SK-N-SH (cell line): ENCODE measurements around the gene PRKD2. TPM values are rescaled to one million over a fixed set of nuclear protein-coding genes. Genes with fewer than 3 reads are reported as not detected.
A peak's percentile ranks its signal among the peaks of the same experiment; 100 is the strongest.

Experiments
- CTCF ChIA-PET: fragments of 300-600, 350-600 bp; formaldehyde crosslinking; extraction: SDS; loops from one replicate; lab custom pipeline; 2021; lab: Yijun Ruan, JAX
- POLR2A ChIA-PET: fragments of 350-600 bp; sonication (Branson Sonifier 250); formaldehyde crosslinking; extraction: SDS; loops from one replicate; lab custom pipeline; 2020; ENCODE audit warnings: antibody characterized with exemption, inconsistent platforms; lab: Yijun Ruan, JAX
- DNase-seq: peaks from one replicate; pipeline ENCODE4 v3.0.0; 2012
- H2AFZ ChIP-seq: fragments of 200-600 bp; sonication (generic); 2 replicates; pipeline ENCODE4 v1.8.1; 2016; ENCODE audit warnings: antibody characterized with exemption, mild to moderate bottlenecking, low read depth
- H3F3A ChIP-seq: fragments of 200-600 bp; sonication (generic); replicated peaks from 2 replicates; pipeline ENCODE3; 2016; ENCODE audit warnings: antibody characterized with exemption, mild to moderate bottlenecking; ENCODE audit not compliant: insufficient read depth
- H3K27ac ChIP-seq, 2 experiments: fragments of 200-500 bp in 1 of 2; fragments of 200-600 bp in 1 of 2; sonication (Bioruptor generic) in 1 of 2; sonication (generic), shearing (Covaris generic) in 1 of 2; 2 replicates each; pipeline versions ENCODE4 v1.5.1 to v1.6.1; 2014 to 2016; ENCODE audit warnings: low read depth in 2 of 2, inconsistent platforms in 1 of 2, low read length in 1 of 2, mild to moderate bottlenecking in 1 of 2, mixed read lengths in 1 of 2
- H3K27me3 ChIP-seq: fragments of 200-600 bp; sonication (generic), shearing (Covaris generic); 2 replicates; pipeline ENCODE4 v1.6.1; 2016; ENCODE audit warnings: mixed run types; ENCODE audit not compliant: insufficient read depth
- H3K36me3 ChIP-seq, 2 experiments: fragments of 200-500 bp in 1 of 2; fragments of 200-600 bp in 1 of 2; sonication (Bioruptor generic) in 1 of 2; sonication (generic) in 1 of 2; replicated peaks in 1 of 2; 2 replicates each; pipeline versions ENCODE3 to v1.5.1; 2014 to 2016; ENCODE audit warnings: low read length in 1 of 2, mild to moderate bottlenecking in 1 of 2; ENCODE audit not compliant: insufficient read depth in 2 of 2, control insufficient read depth in 1 of 2
- H3K4me1 ChIP-seq, 2 experiments: fragments of 200-500 bp in 1 of 2; fragments of 200-600 bp in 1 of 2; sonication (Bioruptor generic) in 1 of 2; sonication (generic), shearing (Covaris generic) in 1 of 2; 2 replicates each; pipeline versions ENCODE4 v1.5.1 to v1.6.1; 2014 to 2016; ENCODE audit warnings: low read depth in 1 of 2, low read length in 1 of 2, mixed run types in 1 of 2; ENCODE audit not compliant: insufficient read depth in 2 of 2, control insufficient read depth in 1 of 2
- H3K4me2 ChIP-seq: fragments of 200-600 bp; sonication (generic), shearing (Covaris generic); 2 replicates; pipeline ENCODE4 v1.6.1; 2017; ENCODE audit warnings: mixed run types
- H3K4me3 ChIP-seq, 2 experiments: fragments of 200-500 bp in 1 of 2; fragments of 200-600 bp in 1 of 2; sonication (Bioruptor generic) in 1 of 2; sonication (generic), shearing (Covaris generic) in 1 of 2; 2 replicates each; pipeline versions ENCODE4 v1.5.1 to v1.8.1; 2014 to 2016; ENCODE audit warnings: low read depth in 2 of 2, inconsistent platforms in 1 of 2, low read length in 1 of 2, mild to moderate bottlenecking in 1 of 2, mixed read lengths in 1 of 2, moderate library complexity in 1 of 2
- H3K79me2 ChIP-seq: fragments of 200-600 bp; sonication (generic); 2 replicates; pipeline ENCODE4 v1.8.1; 2017; ENCODE audit warnings: mild to moderate bottlenecking; ENCODE audit not compliant: insufficient read depth
- H3K9ac ChIP-seq: fragments of 200-600 bp; sonication (generic); 2 replicates; pipeline ENCODE4 v1.6.1; 2017; ENCODE audit warnings: mixed run types
- H3K9me2 ChIP-seq: fragments of 200-600 bp; sonication (generic); 2 replicates; pipeline ENCODE4 v1.6.1; 2017; ENCODE audit warnings: mixed run types
- H3K9me3 ChIP-seq: fragments of 200-600 bp; sonication (generic); 2 replicates; pipeline ENCODE4 v1.6.1; 2017; ENCODE audit warnings: mixed run types, mild to moderate bottlenecking, moderate library complexity
- H4K20me1 ChIP-seq: fragments of 200-600 bp; sonication (generic); 2 replicates; pipeline ENCODE4 v1.6.1; 2017; ENCODE audit warnings: mild to moderate bottlenecking, mixed run types; ENCODE audit not compliant: insufficient read depth
- FOSL2 ChIP-seq: IDR thresholded peaks from 2 replicates; pipeline ENCODE4 v1.4.0; 2012; ENCODE audit warnings: low read depth, mild to moderate bottlenecking, moderate library complexity, borderline replicate concordance
- GATA2 ChIP-seq: sonication (generic); formaldehyde crosslinking; IDR thresholded peaks from 2 replicates; pipeline ENCODE4 v1.5.0; 2020; ENCODE audit warnings: mild to moderate bottlenecking, missing genetic modification reagents
- IRF3 ChIP-seq: fragments of 150-350 bp; IDR thresholded peaks from 2 replicates; pipeline ENCODE4 v1.6.1; 2016; ENCODE audit warnings: mild to moderate bottlenecking, low read depth, low read length
- MAX ChIP-seq: IDR thresholded peaks from 2 replicates; pipeline ENCODE4 v1.4.0; 2012; ENCODE audit warnings: low read depth
- MEF2A ChIP-seq: IDR thresholded peaks from 2 replicates; pipeline ENCODE4 v1.4.0; 2012; ENCODE audit warnings: low read depth, borderline replicate concordance
- MXI1 ChIP-seq: IDR thresholded peaks from 2 replicates; pipeline ENCODE4 v1.6.1; 2012; ENCODE audit warnings: mild to moderate bottlenecking, low read depth, low read length, improper control_type of control experiment
- NFIC ChIP-seq: IDR thresholded peaks from 2 replicates; pipeline ENCODE4 v1.4.0; 2012; ENCODE audit warnings: borderline replicate concordance
- RAD21 ChIP-seq: IDR thresholded peaks from 2 replicates; pipeline ENCODE4 v1.6.1; 2012; ENCODE audit warnings: mild to moderate bottlenecking, low read length
- RCOR1 ChIP-seq: fragments of 150-350 bp; IDR thresholded peaks from 2 replicates; pipeline ENCODE4 v1.6.1; 2017; ENCODE audit warnings: antibody characterized with exemption, low read length
- REST ChIP-seq: IDR thresholded peaks from 2 replicates; pipeline ENCODE4 v1.6.1; 2012; ENCODE audit warnings: mild to moderate bottlenecking, low read depth, low read length, moderate library complexity
- RFX5 ChIP-seq: IDR thresholded peaks from 2 replicates; pipeline ENCODE4 v1.6.1; 2012; ENCODE audit warnings: mild to moderate bottlenecking, improper control_type of control experiment, low read length
- RXRA ChIP-seq: IDR thresholded peaks from 2 replicates; pipeline ENCODE4 v1.4.0; 2012; ENCODE audit warnings: low read depth, mild to moderate bottlenecking, borderline replicate concordance
- SIN3A ChIP-seq: IDR thresholded peaks from 2 replicates; pipeline ENCODE4 v1.6.1; 2012; ENCODE audit warnings: low read depth, mild to moderate bottlenecking, low read length, moderate library complexity, borderline replicate concordance
- SMC3 ChIP-seq: IDR thresholded peaks from 2 replicates; pipeline ENCODE4 v1.6.1; 2012; ENCODE audit warnings: low read depth, low read length, improper control_type of control experiment
- TAF1 ChIP-seq: IDR thresholded peaks from 2 replicates; pipeline ENCODE4 v1.6.1; 2012; ENCODE audit warnings: low read depth, mild to moderate bottlenecking, low read length, moderate library complexity, borderline replicate concordance
- TEAD4 ChIP-seq: IDR thresholded peaks from 2 replicates; pipeline ENCODE4 v1.4.0; 2012; ENCODE audit warnings: mild to moderate bottlenecking, borderline replicate concordance; ENCODE audit not compliant: insufficient read depth
- USF1 ChIP-seq: IDR thresholded peaks from 2 replicates; pipeline ENCODE4 v1.4.0; 2012; ENCODE audit warnings: low read depth, borderline replicate concordance
- USF2 ChIP-seq: fragments of 150-350 bp; IDR thresholded peaks from 2 replicates; pipeline ENCODE4 v1.6.1; 2017; ENCODE audit warnings: antibody characterized with exemption, low read length, low read depth, borderline replicate concordance
- YY1 ChIP-seq: IDR thresholded peaks from 2 replicates; pipeline ENCODE4 v1.4.0; 2012; ENCODE audit warnings: low read depth, mild to moderate bottlenecking
- ZBTB33 ChIP-seq: IDR thresholded peaks from 2 replicates; pipeline ENCODE4 v1.4.0; 2012; ENCODE audit warnings: low read depth, borderline replicate concordance
- WGBS: methylation state at CpG from one replicate; pipeline ENCODE4 v1.1.6; 2017; ENCODE audit warnings: low lambda C conversion rate; 5-methylcytosine and 5-hydroxymethylcytosine counted together
- polyA plus RNA-seq, 3 experiments: library from polyadenylated mRNA; depleted of rRNA; stranded (reverse); fragments of >200 nt; gene quantifications; 2 replicates each; pipeline ENCODE4 v1.2.3, GENCODE V29; 2012

The PRKD2 gene
- polyA plus RNA-seq, 1 of the 3 experiments (the other 2 are of a cell fraction): 21.4 TPM

- WGBS: under 1% methylated on average over 27 of the region's 39 CpGs
- POLR2A ChIA-PET: interaction anchor here (0.6 to 1.2 kb wide), 6 partner anchors 10 to 1999 kb away, joined by 3 to 6 read pairs (median 3); partner anchors contain the start of gene CALM3
- Histone ChIP-seq H2AFZ (peak overlapping the region; percentile 73; the same call in 1 of the 2 replicates), H3K27ac (peak overlapping the region; percentile 79 to 91), H4K20me1 (no peaks in the 10 kb centered on the region), H3K9me3 (no peaks in the 10 kb centered on the region), H3K79me2 (peaks cover 50% of the 10 kb centered on the region), H3K9me2 (no peaks in the 10 kb centered on the region), H3K4me2 (peak overlapping the region; percentile 91), H3K9ac (peak overlapping the region; percentile 78), H3K36me3 (peaks cover 4 to 10% of the 10 kb centered on the region in 2 experiments), H3F3A (peaks cover 17% of the 10 kb centered on the region), H3K27me3 (no peaks in the 10 kb centered on the region), H3K4me3 (peak overlapping the region; percentile 85 to 88), H3K4me1 (peaks cover 0 to 19% of the 10 kb centered on the region in 2 experiments; a peak in 2 of 4 replicates)
- peak; percentile 96 for DNase-seq
- CTCF ChIA-PET: interaction anchor here (0.6 to 8.4 kb wide), 12 partner anchors 10 to 322 kb away, joined by 3 to 58 read pairs (median 4); partner anchors contain the start of gene DACT3
- no peak for TF ChIP-seq USF1
- no peak; the same call in 1 of the 2 replicates for TF ChIP-seq MAX
- no peak for TF ChIP-seq TAF1
- no peak for TF ChIP-seq RAD21
- no peak for TF ChIP-seq YY1
- no peak for TF ChIP-seq IRF3
- TF ChIP-seq ZBTB33: no peak
- no peak for TF ChIP-seq RFX5
- peak; percentile 65; the same call in 1 of the 2 replicates for TF ChIP-seq NFIC
- no peak for TF ChIP-seq TEAD4
- TF ChIP-seq GATA2: no peak
- no peak for TF ChIP-seq RXRA
- no peak for TF ChIP-seq RCOR1
- TF ChIP-seq MEF2A: no peak
- peak; percentile 28; the same call in 1 of the 2 replicates for TF ChIP-seq SIN3A
- peak; percentile 29; the same call in 1 of the 2 replicates for TF ChIP-seq MXI1
- no peak for TF ChIP-seq REST
- TF ChIP-seq SMC3: no peak
- no peak for TF ChIP-seq USF2
- TF ChIP-seq FOSL2: no peak
Measured at GRCh38 chr19:46713781-46714443, 3.0 kb downstream of the PRKD2 start.
